ENCODE results near the gene FAM78B.

Gene FAM78B

DNA sequence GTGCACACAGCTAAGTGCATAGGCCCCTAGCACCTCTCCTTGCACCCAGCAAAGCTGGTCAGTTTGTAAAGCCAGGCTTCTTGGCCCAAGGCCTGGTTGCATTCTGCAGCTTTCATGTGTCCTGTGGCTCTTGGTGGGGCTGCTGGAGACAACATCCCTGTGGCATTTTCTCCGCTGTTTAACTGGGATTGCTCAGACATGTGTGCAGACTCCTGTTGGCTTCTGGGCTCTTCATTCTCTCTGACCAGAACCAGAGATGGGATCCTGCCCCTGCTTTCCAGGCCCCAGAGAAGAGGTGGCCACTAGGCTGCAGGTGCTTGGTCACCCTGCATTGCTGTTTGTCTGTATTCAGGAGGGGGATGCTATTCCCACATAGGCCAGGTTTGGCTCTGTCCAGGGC, 50.8 kb downstream of the FAM78B start:
- no peak for DNase-seq

DNA sequence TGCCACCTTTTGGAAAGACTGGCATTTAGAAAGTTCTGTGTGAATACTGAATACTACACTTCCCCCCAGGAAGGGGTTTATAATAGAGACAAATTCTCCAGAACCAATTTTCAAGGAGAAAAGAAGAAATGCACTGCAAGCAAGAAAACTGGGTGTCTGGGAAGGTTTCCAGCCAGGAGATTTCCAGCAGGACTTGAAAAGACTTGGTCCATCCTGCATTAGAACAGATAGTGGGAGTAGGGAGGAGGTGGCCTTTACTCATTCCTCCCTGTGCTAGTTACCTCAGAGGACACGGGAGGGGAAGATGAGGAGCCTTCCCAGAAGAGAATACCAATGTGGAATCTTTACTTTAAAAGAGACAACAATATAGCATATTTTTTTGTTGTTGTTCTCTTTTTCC, 52.4 kb downstream of the FAM78B start:
- no peak for DNase-seq

DNA sequence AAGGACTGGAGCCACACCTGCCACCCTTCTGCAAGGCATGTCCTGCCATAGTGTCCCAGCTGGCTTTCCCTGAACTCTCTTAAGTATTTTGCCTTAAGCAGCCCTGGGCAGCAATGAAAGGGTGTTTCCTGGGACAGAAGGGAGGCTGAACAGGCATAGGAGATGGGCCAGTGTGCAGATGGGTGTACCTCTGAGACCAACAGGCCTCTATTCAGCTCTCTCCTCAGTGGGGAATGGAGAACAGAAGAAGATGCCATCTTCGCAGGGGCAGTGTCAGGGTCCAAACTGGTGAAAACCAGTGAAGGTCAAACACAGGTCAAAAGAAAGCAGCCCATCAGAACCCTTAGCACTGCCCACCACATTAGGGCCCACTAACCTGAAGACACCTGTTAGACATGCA, 53.2 kb downstream of the FAM78B start:
- no peak for DNase-seq

DNA sequence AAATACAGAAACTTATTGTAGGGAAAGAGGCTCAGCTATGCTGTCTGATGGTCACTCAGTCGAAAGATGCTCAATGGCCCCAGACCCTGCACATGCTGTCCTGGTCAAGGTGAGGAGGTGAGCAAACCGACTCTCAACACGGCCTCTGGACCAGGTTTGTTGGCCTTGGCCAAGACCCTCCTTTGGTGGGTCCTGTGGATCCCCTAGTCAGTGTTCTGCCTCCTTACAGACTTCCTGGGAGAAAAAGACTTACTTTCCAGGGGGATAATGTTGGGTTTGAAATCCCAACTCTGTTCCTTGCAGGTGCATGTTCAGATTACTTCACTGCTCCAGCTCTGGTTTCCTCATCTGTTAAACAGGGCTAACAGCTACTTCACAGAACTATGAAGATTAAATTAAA, 53.8 kb downstream of the FAM78B start:
- no peak for DNase-seq

GRCh38 chr1:166112425-166112824, 54.4 kb downstream of the FAM78B start:
- DNase-seq = no peak

- DNase-seq = no peak
These were observed 55.4 kb downstream of the FAM78B start for GRCh38 chr1:166111430-166111829.

- no peak for DNase-seq
These were observed 76.6 kb downstream of the FAM78B start for GRCh38 chr1:166090244-166090643.

DNA sequence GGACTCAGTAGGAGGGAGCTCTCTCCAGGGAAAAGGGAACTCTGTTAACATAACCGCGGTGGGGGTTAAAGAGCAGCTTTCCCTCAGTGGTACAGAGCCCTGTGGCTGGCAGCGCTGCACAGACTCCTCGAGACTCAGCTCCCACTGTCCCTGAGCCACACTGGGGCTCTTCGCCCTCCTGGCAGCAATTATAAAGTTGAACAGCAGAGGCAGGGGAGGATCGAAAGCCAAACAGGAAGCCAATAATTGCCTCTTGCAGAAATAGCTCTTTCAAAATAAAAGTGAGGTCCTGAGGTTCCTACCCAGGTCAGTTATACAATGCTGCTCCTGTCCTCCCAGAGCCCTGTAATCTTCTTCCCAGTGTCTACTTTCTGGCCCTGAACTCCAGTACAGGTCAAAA, 77.0 kb downstream of the FAM78B start:
- no peak for DNase-seq

DNA sequence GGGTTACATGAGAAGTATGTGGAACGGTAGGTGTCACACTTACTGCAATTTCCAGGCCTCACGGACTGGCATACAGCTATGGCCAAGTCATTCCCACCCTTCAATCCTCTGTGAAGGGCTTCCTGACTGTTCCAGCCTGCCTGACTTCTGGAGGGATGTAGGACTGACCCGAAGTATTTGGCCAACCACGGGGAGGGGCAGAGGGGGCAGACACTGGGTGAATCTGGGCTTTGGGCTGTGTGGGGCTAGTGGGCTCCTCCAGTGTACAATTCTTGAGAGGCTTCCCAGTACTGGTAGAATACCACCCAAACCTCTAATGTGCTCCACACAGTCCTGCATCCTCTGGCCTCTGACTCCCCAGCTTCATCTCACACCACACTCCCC, 78.2 kb downstream of the FAM78B start:
- DNase-seq = no peak

DNA sequence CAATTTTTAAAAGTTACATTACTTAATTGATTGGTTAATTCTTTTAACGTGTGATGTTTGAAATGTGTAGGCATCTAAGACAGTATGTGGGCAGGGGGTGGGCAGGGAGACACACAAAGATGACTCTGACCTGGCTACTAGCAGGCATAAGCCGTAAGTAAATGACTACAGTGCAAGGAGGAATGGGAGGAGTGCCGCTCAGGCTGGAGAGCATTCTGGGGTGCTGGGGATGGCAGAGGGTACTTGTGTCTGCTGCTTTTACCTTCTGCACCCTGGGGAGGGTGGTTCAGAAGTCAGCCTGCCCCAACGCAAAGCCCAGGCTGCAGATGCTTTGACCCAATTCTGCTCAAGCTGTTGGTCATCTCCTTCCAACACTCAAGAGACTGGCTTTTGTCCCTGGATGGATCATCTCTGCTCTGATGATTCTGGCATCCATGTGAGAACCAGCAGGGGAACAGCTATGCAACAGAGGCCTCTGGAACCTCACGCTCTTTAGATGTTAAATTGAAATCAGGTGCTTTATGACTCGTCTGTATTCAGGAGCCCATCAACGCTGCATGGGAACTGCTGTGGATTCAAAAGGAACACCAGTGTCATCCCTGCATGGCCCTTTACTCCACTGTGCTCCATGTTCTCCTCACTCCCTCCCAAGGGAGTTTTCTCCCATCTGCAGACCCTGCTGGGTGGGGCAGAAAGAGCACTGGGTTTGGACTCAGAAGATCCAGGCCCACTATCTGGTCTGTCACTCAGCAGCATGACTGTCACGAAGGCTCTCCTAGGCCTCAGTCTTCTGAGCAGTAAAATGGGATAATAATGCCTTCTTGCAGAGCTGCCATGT, 78.8 kb downstream of the FAM78B start:
- DNase-seq = no peak

DNA sequence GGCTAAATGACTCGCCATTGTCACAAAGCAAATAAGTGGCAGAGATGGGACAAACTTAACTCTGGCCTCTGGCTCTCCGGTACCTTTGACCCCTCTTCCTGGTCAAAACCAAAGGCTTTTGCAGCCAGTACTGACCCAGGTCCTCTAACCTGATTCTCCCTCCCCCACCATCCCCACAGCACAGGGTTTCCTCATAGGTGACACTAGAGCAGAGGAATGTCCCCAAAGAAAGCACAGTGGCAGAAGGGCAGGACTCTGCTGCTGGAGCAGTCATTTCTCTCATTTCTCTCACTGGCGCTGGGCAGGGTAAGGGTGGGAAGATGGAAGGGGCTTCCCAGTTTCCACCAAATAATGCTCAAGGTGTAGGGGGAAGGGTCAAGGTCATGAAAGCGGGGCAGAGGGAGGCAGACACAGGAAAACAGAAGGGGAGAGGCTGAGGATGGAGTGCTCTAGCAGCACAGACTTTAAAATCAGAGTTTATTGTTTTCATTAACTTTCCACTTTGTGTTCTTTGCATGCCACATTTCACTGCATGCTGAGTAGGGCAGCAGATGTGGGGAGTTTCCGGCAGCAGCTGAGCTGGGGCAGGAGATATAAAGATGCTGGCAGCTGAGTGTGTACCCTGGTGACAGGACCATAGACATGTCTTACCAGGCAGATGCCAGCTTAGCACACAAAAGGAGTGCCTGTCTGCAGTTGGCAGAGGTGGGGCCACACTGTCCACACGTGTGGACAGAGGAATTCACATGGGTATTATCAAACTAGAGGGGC, 80.5 kb downstream of the FAM78B start:
- DNase-seq = no peak

- DNase-seq = no peak
These were observed 82.2 kb downstream of the FAM78B start for GRCh38 chr1:166084613-166085012.

DNA sequence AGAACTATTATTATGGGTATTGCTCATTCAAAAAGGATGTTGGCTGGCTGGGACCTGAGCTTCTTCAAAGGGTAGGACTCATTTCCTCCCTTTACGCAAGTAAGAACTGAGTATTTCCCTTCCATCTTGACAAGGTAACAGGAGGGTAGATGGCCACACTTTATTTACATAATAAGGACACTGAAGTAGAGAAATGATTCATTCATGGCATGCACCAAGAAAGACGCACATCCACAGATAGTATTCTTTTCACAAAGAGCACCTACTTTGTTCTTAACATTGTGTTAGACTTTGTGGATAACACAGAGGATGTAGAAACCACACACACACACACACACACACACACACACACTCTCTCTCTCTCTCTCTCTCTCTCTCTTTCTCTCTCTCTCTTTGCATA, 82.9 kb downstream of the FAM78B start:
- no peak for DNase-seq

- no peak for DNase-seq
These were observed 84.2 kb downstream of the FAM78B start for GRCh38 chr1:166082601-166083000.

GRCh38 chr1:166080967-166081870, 85.6 kb downstream of the FAM78B start:
- no peak for DNase-seq

GRCh38 chr1:166080277-166080966, 86.4 kb downstream of the FAM78B start:
- DNase-seq = no peak

DNA sequence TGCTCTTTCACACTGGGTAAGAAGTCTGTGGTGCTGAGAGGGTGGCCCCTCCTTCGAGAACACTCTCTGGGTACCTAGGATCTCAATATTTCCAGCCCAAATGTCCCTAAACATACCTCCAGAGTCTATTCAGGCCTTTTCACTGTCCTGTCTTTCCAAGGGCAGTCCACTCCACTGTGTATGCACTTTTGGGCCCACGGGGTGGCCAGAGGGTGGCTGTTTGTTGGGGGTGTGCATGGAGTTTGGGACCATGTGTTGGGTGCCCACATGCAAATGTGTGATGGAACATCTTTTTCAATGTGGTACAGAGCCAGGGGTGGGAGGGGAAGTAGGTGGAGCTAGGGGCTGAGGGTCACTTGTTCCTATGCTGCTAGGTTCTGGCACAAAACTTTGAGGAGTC, 87.5 kb downstream of the FAM78B start:
- no peak for DNase-seq

- DNase-seq = no peak
These were observed 93.3 kb downstream of the FAM78B start for GRCh38 chr1:166073489-166073888.

DNA sequence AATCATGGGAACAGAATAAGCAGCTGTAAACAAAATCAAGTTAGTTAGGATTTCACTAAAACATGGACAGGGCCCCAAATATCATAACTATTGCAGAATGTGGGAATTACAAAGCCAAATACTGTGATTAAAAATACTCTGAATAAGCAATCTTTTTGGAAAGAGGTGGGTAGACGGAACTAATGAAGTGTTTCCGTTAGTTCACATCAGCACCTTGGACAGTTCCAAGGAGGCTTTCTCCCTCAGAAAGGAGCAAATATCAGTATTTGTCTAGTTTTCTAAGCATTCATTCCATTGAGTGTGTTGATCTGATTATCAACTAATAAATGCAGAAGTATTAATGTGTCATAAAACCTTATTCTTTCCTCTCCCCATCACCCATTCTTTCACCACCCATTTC, 97.4 kb downstream of the FAM78B start:
- no peak for DNase-seq

DNA sequence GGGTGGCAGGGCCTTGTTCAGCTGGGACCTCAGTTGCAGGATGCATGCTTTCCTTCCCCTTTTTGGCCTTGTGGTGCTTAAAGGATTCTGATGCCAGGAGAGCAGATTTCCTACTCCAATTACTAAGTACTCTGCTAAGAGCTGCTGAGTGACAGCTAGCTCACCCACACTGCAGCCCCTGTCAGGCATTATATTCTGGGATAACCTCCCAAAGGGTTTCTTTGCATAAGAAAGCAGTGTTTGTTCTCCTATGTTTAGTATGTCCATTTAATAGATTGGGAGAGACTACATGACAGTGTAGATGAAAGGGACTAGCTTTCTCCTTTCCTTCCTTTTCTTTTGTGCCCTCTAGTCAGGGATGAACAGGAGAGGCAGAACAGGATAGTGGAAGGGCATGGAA, 100.7 kb downstream of the FAM78B start:
- no peak for DNase-seq

DNA sequence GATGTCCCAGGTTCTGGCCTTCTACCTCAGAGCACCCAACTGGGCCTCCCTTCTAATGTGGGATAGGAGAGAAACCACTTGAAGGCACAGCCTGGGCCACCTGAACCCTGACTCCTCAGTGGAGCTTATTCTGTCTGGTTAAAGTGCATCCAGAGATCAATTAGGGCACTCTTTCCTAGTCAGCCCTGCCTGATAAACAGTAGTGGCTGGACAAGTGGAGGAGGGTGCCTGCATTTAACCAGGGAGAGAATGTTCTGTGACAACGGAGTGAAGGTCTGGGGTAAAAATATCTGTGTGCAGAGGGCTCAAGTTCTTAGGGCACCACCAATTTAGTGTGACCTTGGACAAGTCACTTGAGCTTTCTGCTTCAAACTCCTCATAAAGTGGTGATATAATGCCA, 101.8 kb downstream of the FAM78B start:
- no peak for DNase-seq

DNA sequence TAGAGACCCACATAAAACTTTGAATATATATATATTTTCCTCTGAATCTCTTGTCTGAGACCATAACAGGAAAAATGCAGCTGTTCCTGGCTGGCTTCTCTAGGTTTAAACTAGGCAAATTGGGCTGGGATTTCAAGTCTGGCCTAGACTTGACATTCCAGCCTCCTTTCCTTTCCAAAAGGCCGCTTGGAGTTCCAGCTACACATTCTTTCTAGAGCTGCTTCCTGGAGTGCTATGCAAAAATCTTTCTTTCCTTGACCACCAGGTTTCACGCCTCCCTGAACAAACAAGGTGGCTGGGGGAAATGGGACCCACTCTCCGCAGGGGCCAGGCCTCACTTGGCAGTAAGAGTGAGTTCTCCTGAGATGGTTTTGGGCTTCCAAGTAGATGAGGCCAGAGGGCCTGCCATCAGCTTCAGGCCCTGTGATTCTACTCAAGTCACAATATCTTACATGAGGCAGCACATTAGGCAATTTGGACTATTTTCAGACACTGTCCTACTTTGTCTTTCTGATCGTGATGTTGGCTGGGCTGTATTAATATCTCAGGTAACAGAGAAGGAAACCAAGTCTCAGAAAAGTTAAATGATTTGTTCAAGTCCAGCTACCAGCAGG, 102.4 kb downstream of the FAM78B start:
- DNase-seq = no peak
